ENCODE results near the gene OR2K2. TPM values are rescaled to one million over a fixed set of nuclear protein-coding genes. Genes with fewer than 3 reads are reported as not detected.
A peak's percentile ranks its signal among the peaks of the same experiment; 100 is the strongest.
"Not testable (repeated sequence)": the region's sequence is repeated elsewhere in the genome, so short reads cannot be mapped to it uniquely, and the experiment has no call there.

Gene OR2K2
- total RNA-seq, 2 donors from 2014 or later = not detected

- intact Hi-C loops (cut with DNase I) = loop anchor here (5.0 to 10.0 kb wide), 2 partner anchors 662 to 665 kb away; no protein-coding TSS in a partner anchor
- peak in 1 of 2 donors; percentile 27 for ATAC-seq
These were observed 30.4 kb downstream of the OR2K2 start for GRCh38 chr9:111299599-111299966.

DNA sequence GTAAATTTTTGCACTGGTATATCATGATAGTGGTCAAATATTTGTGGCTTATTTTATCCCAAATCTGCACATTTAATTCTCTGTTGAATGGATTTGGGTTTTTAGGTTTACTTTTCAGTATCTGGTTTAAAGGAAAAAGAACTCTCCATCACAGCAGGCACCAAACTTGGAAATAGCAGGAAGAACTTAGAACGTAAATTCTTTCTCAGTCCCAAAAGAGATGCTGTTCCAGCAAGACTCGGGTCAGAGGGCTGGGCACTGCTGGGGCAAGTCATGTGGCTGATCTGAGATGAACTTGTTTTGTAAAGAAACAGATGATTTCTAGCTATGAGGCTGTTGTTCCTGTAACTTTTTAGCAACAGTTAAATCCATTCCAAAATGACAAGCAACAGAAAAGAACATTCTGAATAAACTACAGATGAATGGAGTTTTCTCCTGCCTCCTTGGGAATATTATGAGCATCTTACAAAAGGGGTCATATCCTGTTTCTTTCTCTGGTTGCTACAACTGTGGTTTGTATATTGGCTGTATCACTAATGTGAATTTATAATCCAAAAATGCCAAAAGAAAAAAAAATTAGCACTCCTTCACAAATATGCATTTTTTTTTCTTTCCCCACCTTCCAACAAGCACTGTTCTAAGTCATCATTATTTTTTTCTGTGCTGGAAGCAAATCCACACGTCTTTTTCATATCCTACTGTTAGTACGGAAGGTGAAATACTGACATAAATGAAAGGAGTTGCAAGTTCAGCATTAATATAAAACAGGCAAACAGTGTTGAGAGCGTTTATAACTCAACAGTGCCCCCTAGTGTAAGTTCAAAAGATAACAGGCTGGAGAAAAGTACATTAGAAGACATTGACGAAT lies 31.1 kb downstream of the OR2K2 start:
- intact Hi-C loops (cut with DNase I) = loop anchor here (5.0 to 10.0 kb wide), 2 partner anchors 662 to 664 kb away; no protein-coding TSS in a partner anchor
- peak; percentile 84 to 89 for ATAC-seq
- DNase-seq = peak; percentile 48

More at GRCh38 chr9:111299599-111299966, 30.4 kb downstream of the OR2K2 start:
- not testable (repeated sequence) for DNase-seq

GRCh38 chr9:111298111-111298510 lies 31.9 kb downstream of the OR2K2 start:
- ATAC-seq (no peak), DNase-seq (no peak)
- intact Hi-C loops (cut with DNase I) = loop anchor here (5.0 to 10.0 kb wide), 2 partner anchors 661 to 663 kb away; no protein-coding TSS in a partner anchor

GRCh38 chr9:111297066-111297824 lies 32.8 kb downstream of the OR2K2 start:
- no peak for DNase-seq
- intact Hi-C loops (cut with DNase I) = loop anchor here (5.0 to 10.0 kb wide), 2 partner anchors 660 to 662 kb away; no protein-coding TSS in a partner anchor
- no peak for ATAC-seq

GRCh38 chr9:111294691-111295451 lies 35.2 kb downstream of the OR2K2 start:
- no peak for DNase-seq
- intact Hi-C loops (cut with DNase I) = loop anchor here (5.0 to 10.0 kb wide), 2 partner anchors 658 to 660 kb away; no protein-coding TSS in a partner anchor
- ATAC-seq = no peak

DNA sequence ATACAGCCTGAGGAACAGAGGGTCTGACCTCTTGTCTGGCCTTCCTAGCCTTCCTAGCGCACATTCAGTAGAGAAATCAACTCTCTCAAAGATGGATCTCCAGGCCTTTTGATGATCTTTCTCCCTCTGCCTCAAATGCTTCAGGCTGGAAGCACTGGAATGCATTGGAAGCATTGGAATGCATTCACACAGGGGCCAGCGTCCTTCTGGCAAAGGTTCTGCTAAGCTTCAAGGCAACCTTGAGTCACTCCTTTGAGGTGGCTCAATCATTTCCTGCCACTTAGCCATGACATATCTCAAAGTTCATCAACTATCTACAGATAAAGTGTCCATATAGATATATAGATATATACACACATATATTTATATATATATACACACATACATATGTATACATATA lies 42.9 kb downstream of the OR2K2 start:
- DNase-seq (no peak), ATAC-seq (no peak)
- intact Hi-C loops (cut with DNase I) = no loop called here

DNA sequence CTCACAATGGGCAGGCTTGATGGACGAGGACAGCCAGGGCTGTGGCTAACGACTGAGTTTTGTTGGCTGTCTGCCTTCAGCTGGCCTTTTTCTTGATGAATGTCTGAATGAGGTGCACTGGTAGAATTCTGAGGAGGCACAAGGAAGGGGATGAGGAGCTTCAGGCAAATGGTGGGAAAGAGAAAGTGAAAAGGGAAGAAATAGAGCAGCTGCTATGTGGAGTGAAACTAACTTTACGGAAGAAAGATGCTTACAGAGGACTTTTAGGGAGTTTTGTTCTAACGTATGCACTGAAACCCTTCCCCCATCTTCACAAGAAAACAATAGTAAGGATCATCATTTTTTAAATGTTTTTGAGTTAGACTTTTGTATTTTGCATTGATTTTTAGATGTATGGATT lies 45.3 kb downstream of the OR2K2 start:
- DNase-seq (no peak), ATAC-seq (no peak)
- intact Hi-C loops (cut with DNase I) = no loop called here

DNA sequence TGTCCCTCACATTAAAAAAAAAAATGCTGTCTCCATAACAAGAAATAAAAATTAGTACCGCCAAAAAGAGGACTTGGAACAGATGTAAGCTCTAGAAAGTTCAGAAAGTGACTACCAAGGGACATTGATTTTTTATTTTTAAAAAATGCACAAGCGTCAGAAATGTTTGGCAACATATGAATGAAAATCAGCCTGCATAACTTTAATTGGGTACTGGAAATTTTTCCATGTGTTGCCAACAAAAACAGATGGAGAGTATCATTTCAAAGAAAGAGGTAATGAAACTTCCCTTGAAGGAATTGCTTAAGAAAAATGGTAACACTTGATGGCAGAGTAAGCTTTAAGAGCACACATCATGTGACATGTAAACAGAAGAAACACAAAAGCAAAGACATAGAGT lies 47.2 kb downstream of the OR2K2 start:
- intact Hi-C loops (cut with DNase I) = no loop called here
- ATAC-seq = no peak
- no peak for DNase-seq

DNA sequence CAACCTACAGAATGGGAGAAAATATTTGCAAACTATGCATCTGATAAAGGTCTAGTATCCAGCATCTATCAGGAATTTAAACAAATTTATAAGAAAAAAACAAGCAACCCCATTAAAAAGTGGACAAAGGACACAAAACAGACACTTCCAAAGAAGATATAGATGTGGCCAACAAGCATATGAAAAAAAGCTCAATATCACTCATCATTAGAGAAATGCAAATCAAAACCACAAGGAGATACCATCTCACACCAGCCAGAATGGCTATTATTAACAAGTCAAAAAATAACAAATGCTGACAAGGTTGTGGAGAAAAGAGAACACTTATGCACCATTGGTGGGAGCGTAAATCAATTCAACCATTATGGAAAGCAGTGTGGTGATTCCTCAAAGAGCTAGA lies 49.2 kb downstream of the OR2K2 start:
- intact Hi-C loops (cut with DNase I); DNase-seq; ATAC-seq: not testable (repeated sequence)

Other genes starting within 250 kb of the OR2K2 start
- 10 to 100 TPM; 81.9 to 87.8 TPM for gene ECPAS, start 154.2 kb upstream of the OR2K2 start, total RNA-seq
- gene ZNF483, start 195.0 kb upstream of the OR2K2 start, total RNA-seq = 1 to 10 TPM; 6.0 to 7.4 TPM